ENCODE measurements around the gene GOLGA8Q.
"Not testable (repeated sequence)": the region's sequence is repeated elsewhere in the genome, so short reads cannot be mapped to it uniquely, and the experiment has no call there.

DNA sequence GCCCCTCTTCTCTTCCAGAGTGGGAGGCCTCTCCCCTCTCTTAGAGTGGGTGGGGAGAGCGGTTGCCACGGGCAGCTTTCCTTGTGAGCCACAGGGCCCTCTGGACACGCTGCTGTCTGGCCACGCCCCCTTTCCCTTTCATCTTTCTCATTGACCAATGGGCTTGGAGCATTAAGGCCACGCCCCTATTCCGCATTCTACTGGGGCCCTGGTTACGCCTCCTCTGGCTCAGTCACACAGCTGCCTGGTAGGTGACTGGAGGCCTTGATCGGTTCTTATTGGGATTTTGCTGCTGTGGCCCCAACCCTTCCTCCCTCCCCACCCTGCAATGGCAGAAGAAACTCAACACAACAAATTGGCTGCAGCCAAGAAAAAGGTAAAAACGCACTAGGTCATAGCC, at the start of gene GOLGA8Q:
- TF ChIP-seq CTCF, POLR2A, EP300 (IDR thresholded peaks at IDR 0.05): not testable (repeated sequence)
